Panc1 (cell line): ENCODE measurements around the gene FBRSL1. TPM values are rescaled to one million over a fixed set of nuclear protein-coding genes. Genes with fewer than 3 reads are reported as not detected.

Experiments used
- ATAC-seq: fragments of 200-7000 bp; cut with Tn5 transposase; 2 replicates; pipeline ENCODE4 v1.9.1; 2020; ENCODE audit warnings: mild to moderate bottlenecking, moderate library complexity
- BruUV-seq: library from RNA; stranded (reverse); fragments of 400-500 nt; replicated peaks from 2 replicates; lab custom pipeline; 2021; lab: Mats Ljungman, UMichigan
- CTCF ChIA-PET: fragments of 300-600 bp; sonication (Branson Sonifier 250); formaldehyde crosslinking; loops from one replicate; lab custom pipeline; 2022; ENCODE audit warnings: antibody characterized with exemption; lab: Charles Lee
- POLR2A ChIA-PET: fragments of 300-600 bp; sonication (Branson Sonifier 250); formaldehyde crosslinking; loops from one replicate; lab custom pipeline; 2022; ENCODE audit warnings: antibody characterized with exemption; lab: Charles Lee
- DNase-seq: peaks from one replicate; pipeline ENCODE4 v3.0.0-alpha.2; 2010; ENCODE audit warnings: low read depth, low spot score
- H3K27ac ChIP-seq: 2 replicates; pipeline ENCODE4 v1.5.1; 2011; ENCODE audit warnings: mild to moderate bottlenecking, low read length, inconsistent platforms
- H3K27me3 ChIP-seq: fragments of 200-500 bp; sonication (Bioruptor generic); 2 replicates; pipeline ENCODE4 v1.6.0; 2014; ENCODE audit warnings: low read length, inconsistent platforms; ENCODE audit not compliant: control insufficient read depth, insufficient read depth
- H3K36me3 ChIP-seq: fragments of 200-500 bp; sonication (Bioruptor generic); 2 replicates; pipeline ENCODE4 v1.5.1; 2014; ENCODE audit warnings: inconsistent platforms, mild to moderate bottlenecking, low read length, moderate library complexity; ENCODE audit not compliant: control insufficient read depth, insufficient read depth
- H3K4me1 ChIP-seq: 2 replicates; pipeline ENCODE4 v1.5.1; 2011; ENCODE audit warnings: inconsistent platforms, mild to moderate bottlenecking, low read length, moderate library complexity; ENCODE audit not compliant: control insufficient read depth, insufficient read depth
- H3K4me3 ChIP-seq, 2 experiments: 2 replicates each; pipeline ENCODE4 v1.5.1; 2011 to 2012; ENCODE audit warnings: low read depth in 2 of 2, low read length in 2 of 2, mild to moderate bottlenecking in 2 of 2, inconsistent platforms in 1 of 2, moderate library complexity in 1 of 2
- H3K9me3 ChIP-seq: fragments of 200-500 bp; sonication (Bioruptor generic); 2 replicates; pipeline ENCODE4 v1.5.1; 2014; ENCODE audit warnings: low read depth, mild to moderate bottlenecking, inconsistent platforms, low read length, moderate library complexity; ENCODE audit not compliant: control insufficient read depth, insufficient read depth
- CTCF ChIP-seq: fragments of 450-650 bp; IDR thresholded peaks from 2 replicates; pipeline ENCODE4 v1.5.1; 2017; ENCODE audit warnings: mild to moderate bottlenecking
- POLR2AphosphoS5 ChIP-seq: IDR thresholded peaks from 2 replicates; pipeline ENCODE4 v1.6.1; 2012; ENCODE audit warnings: mild to moderate bottlenecking, low read depth, low read length, moderate library complexity
- REST ChIP-seq, 2 experiments: IDR thresholded peaks; 2 replicates each; pipeline ENCODE4 v1.6.1; 2011 to 2012; ENCODE audit warnings: low read depth in 2 of 2, control low read depth in 1 of 2, low read length in 1 of 2, mild to moderate bottlenecking in 1 of 2, moderate library complexity in 1 of 2; ENCODE audit not compliant: insufficient read depth in 1 of 2
- SIN3A ChIP-seq: IDR thresholded peaks from 2 replicates; pipeline ENCODE4 v1.6.1; 2012; ENCODE audit warnings: low read depth, mild to moderate bottlenecking, low read length, moderate library complexity, borderline replicate concordance; ENCODE audit not compliant: insufficient read depth
- TCF7L2 ChIP-seq: IDR thresholded peaks from 2 replicates; pipeline ENCODE4 v1.6.1; 2011; ENCODE audit warnings: mild to moderate bottlenecking, low read depth, low read length, inconsistent platforms
- in situ Hi-C: cut with HindIII; loops from 2 replicates; pipeline ENCODE4 v1.10.0; 2016; ENCODE audit warnings: low sequenced_read_pairs, low pct_unique_long_range_greater_than_20kb
- intact Hi-C: fragments of 100-400 bp; cut with micrococcal nuclease; formaldehyde crosslinking; loops from one replicate; pipeline ENCODE4 v1.10.0; 2022; ENCODE audit not compliant: unreplicated experiment
- total RNA-seq: library from RNA; stranded (reverse); gene quantifications from one replicate; pipeline ENCODE4 v1.2.1, GENCODE V29; 2021; ENCODE audit not compliant: unreplicated experiment

The FBRSL1 gene
- total RNA-seq, 1 experiment from 2014 or later: 104 TPM

- H3K27me3 ChIP-seq: no peaks in the 10 kb centered on the region
- no TSS peak for BruUV-seq
- ChIA-PET CTCF (interaction anchor here (0.6 to 2.3 kb wide), 6 partner anchors 10 to 362 kb away, joined by 3 to 15 read pairs (median 3); partner anchors contain the start of gene LRCOL1), POLR2A (no interaction called here)
- in situ Hi-C loops (no loop called here), intact Hi-C loops (loop anchor here (5.0 kb wide), 1 partner anchor 105 kb away; no protein-coding TSS in a partner anchor)
- no peak for DNase-seq
- no peaks in the 10 kb centered on the region for H3K36me3 ChIP-seq
- no peak overlapping the region for H3K4me3 ChIP-seq
- H3K4me1 ChIP-seq: peaks cover 66% of the 10 kb centered on the region
- ATAC-seq: peak; percentile 47
- H3K27ac ChIP-seq: peak overlapping the region; percentile 65
- no peak for TF ChIP-seq TCF7L2
- no peak for TF ChIP-seq REST (IDR thresholded peaks at IDR 0.05; ENCODE audit: insufficient read depth in 1 of 2, low read depth in 2 of 2, low read length in 1 of 2)
- no peak for TF ChIP-seq SIN3A
- TF ChIP-seq CTCF: peak; percentile 31
- TF ChIP-seq POLR2AphosphoS5: no peak
- H3K9me3 ChIP-seq: no peaks in the 10 kb centered on the region
Observed at GRCh38 chr12:132522592-132523380, 32.8 kb downstream of the FBRSL1 start.

- BruUV-seq: no TSS peak
- Histone ChIP-seq H3K27ac (peak overlapping the region; percentile 65), H3K9me3 (no peaks in the 10 kb centered on the region), H3K27me3 (no peaks in the 10 kb centered on the region), H3K4me3 (peak overlapping the region in 1 of 2 experiments; percentile 6; a peak in 1 of 4 replicates), H3K4me1 (peaks cover 66% of the 10 kb centered on the region), H3K36me3 (no peaks in the 10 kb centered on the region)
- ChIA-PET CTCF (interaction anchor here (0.6 to 2.3 kb wide), 5 partner anchors 16 to 363 kb away, joined by 3 to 15 read pairs (median 3); no protein-coding TSS in a partner anchor), POLR2A (no interaction called here)
- ATAC-seq: peak; percentile 81
- DNase-seq: peak; percentile 17
- intact Hi-C loops (loop anchor here (5.0 kb wide), 1 partner anchor 106 kb away; no protein-coding TSS in a partner anchor), in situ Hi-C loops (no loop called here)
- TF ChIP-seq REST (IDR thresholded peaks at IDR 0.05; ENCODE audit: insufficient read depth in 1 of 2, low read depth in 2 of 2, low read length in 1 of 2) (no peak), CTCF (peak; percentile 95)
Observed at GRCh38 chr12:132523576-132524331, 33.8 kb downstream of the FBRSL1 start.
